ENCODE results near the gene ACER3. TPM values are rescaled to one million over a fixed set of nuclear protein-coding genes. Genes with fewer than 3 reads are reported as not detected.

The ACER3 gene
- total and polyA plus RNA-seq, 2 experiments from 2014 or later: 17.1 to 18.3 TPM

DNA sequence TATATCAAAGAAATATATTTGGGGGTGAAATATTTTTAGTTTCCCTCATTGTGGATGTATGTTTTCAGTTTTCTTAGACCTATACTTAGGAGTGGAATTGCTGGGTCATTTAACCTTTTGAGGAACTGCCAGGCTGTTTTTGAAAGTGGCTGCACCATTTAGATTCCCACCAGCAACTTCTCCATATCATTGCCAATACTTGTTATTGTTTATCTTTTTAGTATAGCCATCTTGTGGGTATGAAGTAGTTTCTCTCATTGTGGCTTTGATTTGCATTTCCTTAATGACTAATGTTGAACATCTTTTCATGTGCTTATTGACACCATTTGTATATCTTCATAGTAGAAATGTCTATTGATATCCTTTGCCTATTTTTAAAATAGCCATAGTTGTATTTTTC lies 111.3 kb downstream of the ACER3 start:
- Histone ChIP-seq H3K4me1 (ENCODE audit: insufficient read depth) (no peaks in the 10 kb centered on the region), H3K27ac (no peak overlapping the region), H3K4me2 (no peak overlapping the region), H3K27me3 (no peaks in the 10 kb centered on the region), H2AFZ (no peak overlapping the region), H3K79me2 (no peaks in the 10 kb centered on the region), H3K9me3 (ENCODE audit: low read depth) (no peaks in the 10 kb centered on the region), H3K4me3 (no peak overlapping the region), H3K36me3 (replicated peaks; ENCODE audit: insufficient read depth, low read depth) (no peaks in the 10 kb centered on the region), H3K9me2 (replicated peaks; ENCODE audit: insufficient read depth) (no peaks in the 10 kb centered on the region), H4K20me1 (ENCODE audit: insufficient read depth, poor library complexity, severe bottlenecking) (no peaks in the 10 kb centered on the region)
- TF ChIP-seq EZH2 (IDR thresholded peaks at IDR 0.05; ENCODE audit: borderline replicate concordance): no peak
- no peak for TF ChIP-seq EZH2phosphoT487 (IDR thresholded peaks at IDR 0.05; ENCODE audit: low read depth, severe bottlenecking, unreplicated experiment)
- TF ChIP-seq, protein P1, sequence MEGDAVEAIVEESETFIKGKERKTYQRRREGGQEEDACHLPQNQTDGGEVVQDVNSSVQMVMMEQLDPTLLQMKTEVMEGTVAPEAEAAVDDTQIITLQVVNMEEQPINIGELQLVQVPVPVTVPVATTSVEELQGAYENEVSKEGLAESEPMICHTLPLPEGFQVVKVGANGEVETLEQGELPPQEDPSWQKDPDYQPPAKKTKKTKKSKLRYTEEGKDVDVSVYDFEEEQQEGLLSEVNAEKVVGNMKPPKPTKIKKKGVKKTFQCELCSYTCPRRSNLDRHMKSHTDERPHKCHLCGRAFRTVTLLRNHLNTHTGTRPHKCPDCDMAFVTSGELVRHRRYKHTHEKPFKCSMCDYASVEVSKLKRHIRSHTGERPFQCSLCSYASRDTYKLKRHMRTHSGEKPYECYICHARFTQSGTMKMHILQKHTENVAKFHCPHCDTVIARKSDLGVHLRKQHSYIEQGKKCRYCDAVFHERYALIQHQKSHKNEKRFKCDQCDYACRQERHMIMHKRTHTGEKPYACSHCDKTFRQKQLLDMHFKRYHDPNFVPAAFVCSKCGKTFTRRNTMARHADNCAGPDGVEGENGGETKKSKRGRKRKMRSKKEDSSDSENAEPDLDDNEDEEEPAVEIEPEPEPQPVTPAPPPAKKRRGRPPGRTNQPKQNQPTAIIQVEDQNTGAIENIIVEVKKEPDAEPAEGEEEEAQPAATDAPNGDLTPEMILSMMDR (IDR thresholded peaks at IDR 0.05; ENCODE audit: poor library complexity): no peak
- no peak for DNase-seq (ENCODE audit: low spot score)

GRCh38 chr11:76974179-76974891 lies 113.6 kb downstream of the ACER3 start:
- Histone ChIP-seq H2AFZ (no peak overlapping the region), H3K27ac (no peak overlapping the region), H3K79me2 (no peaks in the 10 kb centered on the region), H3K9me3 (ENCODE audit: low read depth) (no peaks in the 10 kb centered on the region), H3K36me3 (replicated peaks; ENCODE audit: insufficient read depth, low read depth) (no peaks in the 10 kb centered on the region), H3K4me1 (ENCODE audit: insufficient read depth) (no peaks in the 10 kb centered on the region), H3K4me2 (no peak overlapping the region), H3K9me2 (replicated peaks; ENCODE audit: insufficient read depth) (no peaks in the 10 kb centered on the region), H4K20me1 (ENCODE audit: insufficient read depth, poor library complexity, severe bottlenecking) (no peaks in the 10 kb centered on the region), H3K27me3 (no peaks in the 10 kb centered on the region), H3K4me3 (no peak overlapping the region)
- WGBS (ENCODE audit: low lambda C conversion rate, missing lambda C conversion rate): 87% methylated on average over 2 of the region's 2 CpGs
- no peak for DNase-seq (ENCODE audit: low spot score)
- TF ChIP-seq EZH2 (IDR thresholded peaks at IDR 0.05; ENCODE audit: borderline replicate concordance) (no peak), EZH2phosphoT487 (IDR thresholded peaks at IDR 0.05; ENCODE audit: low read depth, severe bottlenecking, unreplicated experiment) (no peak)
- TF ChIP-seq, protein P1 (IDR thresholded peaks at IDR 0.05; ENCODE audit: poor library complexity): no peak

- H3K4me2 ChIP-seq: no peak overlapping the region
- no peaks in the 10 kb centered on the region for H3K4me1 ChIP-seq (ENCODE audit: insufficient read depth)
- DNase-seq (ENCODE audit: low spot score): no peak
- no peak overlapping the region for H3K27ac ChIP-seq
- no peaks in the 10 kb centered on the region for H3K27me3 ChIP-seq
- H3K4me3 ChIP-seq: no peak overlapping the region
- no peaks in the 10 kb centered on the region for H3K79me2 ChIP-seq
- H3K36me3 ChIP-seq (replicated peaks; ENCODE audit: insufficient read depth, low read depth): no peaks in the 10 kb centered on the region
- H3K9me2 ChIP-seq (replicated peaks; ENCODE audit: insufficient read depth): no peaks in the 10 kb centered on the region
- TF ChIP-seq EZH2 (IDR thresholded peaks at IDR 0.05; ENCODE audit: borderline replicate concordance): no peak
- no peak for TF ChIP-seq EZH2phosphoT487 (IDR thresholded peaks at IDR 0.05; ENCODE audit: low read depth, severe bottlenecking, unreplicated experiment)
- TF ChIP-seq, protein P1 (IDR thresholded peaks at IDR 0.05; ENCODE audit: poor library complexity): no peak
- H3K9me3 ChIP-seq (ENCODE audit: low read depth): no peaks in the 10 kb centered on the region
- H2AFZ ChIP-seq: no peak overlapping the region
- H4K20me1 ChIP-seq (ENCODE audit: insufficient read depth, poor library complexity, severe bottlenecking): no peaks in the 10 kb centered on the region
Measured at GRCh38 chr11:76975513-76975912, 114.8 kb downstream of the ACER3 start.

Measured in hepatocyte (in vitro differentiated cells).